ENCODE data around the gene RAET1G. TPM values are rescaled to one million over a fixed set of nuclear protein-coding genes. Genes with fewer than 3 reads are reported as not detected.
"Not testable (repeated sequence)": the region's sequence is repeated elsewhere in the genome, so short reads cannot be mapped to it uniquely, and the experiment has no call there.

RAET1G gene, protein sequence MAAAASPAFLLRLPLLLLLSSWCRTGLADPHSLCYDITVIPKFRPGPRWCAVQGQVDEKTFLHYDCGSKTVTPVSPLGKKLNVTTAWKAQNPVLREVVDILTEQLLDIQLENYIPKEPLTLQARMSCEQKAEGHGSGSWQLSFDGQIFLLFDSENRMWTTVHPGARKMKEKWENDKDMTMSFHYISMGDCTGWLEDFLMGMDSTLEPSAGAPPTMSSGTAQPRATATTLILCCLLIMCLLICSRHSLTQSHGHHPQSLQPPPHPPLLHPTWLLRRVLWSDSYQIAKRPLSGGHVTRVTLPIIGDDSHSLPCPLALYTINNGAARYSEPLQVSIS
- 0.17 and 0.23 TPM in 2 replicates for polyA plus RNA-seq (2014; cell fraction: cytosol; rRNA removed)
- not detected in 2 replicates for polyA plus RNA-seq (2014; cell fraction: nucleus; rRNA removed)

GRCh38 chr6:149922642-149923326 lies at the start of gene RAET1G:
TSS of gene RAET1G (minus strand) at chr6:149923121. CDS start at chr6:149923010, 111 bp downstream.
- peak; percentile 73 for DNase-seq (ENCODE audit: low spot score)

GRCh38 chr6:149969635-149970034 lies 46.7 kb upstream of the RAET1G start:
- DNase-seq (ENCODE audit: low spot score), result no peak

GRCh38 chr6:149968909-149969308 lies 46.0 kb upstream of the RAET1G start:
- not testable (repeated sequence) for DNase-seq (ENCODE audit: low spot score)

GRCh38 chr6:149967999-149968398 lies 45.1 kb upstream of the RAET1G start:
- not testable (repeated sequence) for DNase-seq (ENCODE audit: low spot score)

DNA sequence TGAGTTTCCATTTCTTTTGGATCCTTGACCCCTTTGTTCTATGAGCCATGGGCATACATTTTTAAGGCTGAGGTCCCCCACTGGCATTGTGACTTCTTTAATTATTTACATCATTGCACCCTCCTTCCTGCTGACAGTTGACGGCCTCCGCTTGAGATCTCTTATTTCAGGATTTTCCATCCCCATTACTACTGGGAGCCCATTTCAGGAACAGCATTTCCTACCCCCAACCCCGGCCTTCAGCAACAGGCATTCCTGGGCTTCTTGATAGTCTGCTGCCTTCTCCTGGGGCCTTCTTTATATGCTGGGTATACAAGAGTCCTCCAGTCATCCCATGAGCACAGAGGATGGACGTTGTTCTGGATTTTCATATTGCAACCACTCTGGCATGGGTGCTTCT lies 44.7 kb upstream of the RAET1G start:
- DNase-seq (ENCODE audit: low spot score), result no peak

GRCh38 chr6:149966319-149966718 lies 43.4 kb upstream of the RAET1G start:
- not testable (repeated sequence) for DNase-seq (ENCODE audit: low spot score)

- no peak for DNase-seq (ENCODE audit: low spot score)
These were observed 42.5 kb upstream of the RAET1G start for GRCh38 chr6:149965194-149966020.

DNA sequence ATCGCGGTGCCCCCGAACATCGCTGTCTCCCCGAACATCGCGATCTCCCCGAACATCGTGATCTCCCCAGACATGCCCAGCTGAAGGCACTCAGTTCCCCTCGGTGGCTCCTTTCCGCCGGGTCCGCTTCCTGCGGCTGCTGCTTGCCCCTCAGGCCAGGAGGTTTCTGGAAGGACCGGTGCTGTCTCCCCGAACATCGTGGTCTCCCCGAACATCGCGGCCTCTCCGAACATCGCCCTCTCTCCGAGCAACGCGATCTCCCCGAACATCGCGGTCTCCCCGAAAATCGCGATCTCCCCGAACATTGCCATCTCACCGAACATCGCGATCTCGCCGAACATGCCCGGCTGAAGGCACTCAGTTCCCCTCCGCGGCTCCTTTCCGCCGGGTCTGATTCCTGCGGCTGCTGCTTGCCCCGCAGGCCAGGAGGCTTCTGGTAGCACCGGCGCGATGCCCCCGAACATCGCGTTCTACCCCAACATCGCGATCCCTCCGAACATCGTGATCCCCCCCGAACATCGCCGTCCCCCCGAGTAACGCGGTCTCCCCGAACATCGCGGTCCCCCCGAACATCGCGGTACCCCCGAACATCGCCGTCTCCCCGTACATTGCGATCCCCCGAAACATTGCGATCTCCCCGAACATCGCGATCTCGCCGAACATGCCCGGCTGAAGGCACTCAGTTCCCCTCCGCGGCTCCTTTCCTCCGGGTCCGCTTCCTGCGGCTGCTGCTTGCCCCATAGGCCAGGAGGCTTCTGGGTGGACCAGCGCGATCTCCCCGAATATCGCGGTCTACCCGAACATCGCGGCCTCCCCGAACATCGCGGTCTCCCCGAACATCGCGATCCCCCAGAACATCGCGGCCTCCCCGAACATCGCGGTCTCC lies 41.6 kb upstream of the RAET1G start:
- DNase-seq (ENCODE audit: low spot score), result no peak

GRCh38 chr6:149963462-149964307 lies 40.8 kb upstream of the RAET1G start, which contains the start of gene ULBP1:
TSS of gene ULBP1 (plus strand) at chr6:149963943. CDS start at chr6:149964050, 107 bp downstream.
- peak; percentile 59 for DNase-seq (ENCODE audit: low spot score)

GRCh38 chr6:149963212-149963461 lies 40.2 kb upstream of the RAET1G start:
- DNase-seq (ENCODE audit: low spot score), result peak; percentile 44

DNA sequence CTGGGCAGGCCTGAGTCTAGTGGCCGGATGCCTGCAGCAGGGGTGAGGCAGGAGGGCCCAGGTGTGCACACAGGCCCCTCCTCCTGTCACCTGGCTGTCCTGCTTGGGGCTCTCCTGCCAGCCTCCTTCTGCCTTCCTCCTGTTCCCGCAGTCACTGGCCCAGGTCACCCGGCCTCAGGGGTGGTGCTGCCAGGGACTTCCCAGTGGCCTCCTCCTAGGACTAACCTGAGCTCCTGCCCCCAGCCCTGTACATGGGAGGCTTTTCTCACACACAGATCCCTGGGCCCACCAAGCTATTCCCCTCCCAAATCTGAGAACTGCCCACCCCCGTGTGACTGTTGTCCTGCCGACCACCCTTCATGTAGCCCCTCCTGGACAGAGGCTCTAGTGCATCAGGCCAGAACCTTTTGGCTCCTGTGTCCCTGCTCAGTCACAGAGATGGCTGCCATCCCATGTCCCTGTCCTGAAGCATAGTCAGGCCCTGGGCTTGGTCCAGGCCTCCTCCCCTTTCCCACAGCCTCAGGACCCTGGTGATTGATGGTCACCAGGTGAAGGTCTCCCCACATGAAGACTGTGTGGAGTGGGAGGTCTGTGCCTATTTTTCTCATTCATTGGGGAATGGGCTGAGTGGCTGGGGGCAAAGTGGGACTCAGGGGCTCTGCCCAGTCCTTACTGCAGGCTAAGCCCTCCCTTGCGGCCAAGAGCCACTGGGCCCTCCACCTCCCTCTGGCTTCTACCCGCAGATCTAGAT lies 39.7 kb upstream of the RAET1G start:
- no peak for DNase-seq (ENCODE audit: low spot score)

- no peak for DNase-seq (ENCODE audit: low spot score)
These were observed 39.0 kb upstream of the RAET1G start for GRCh38 chr6:149961728-149962425.

DNA sequence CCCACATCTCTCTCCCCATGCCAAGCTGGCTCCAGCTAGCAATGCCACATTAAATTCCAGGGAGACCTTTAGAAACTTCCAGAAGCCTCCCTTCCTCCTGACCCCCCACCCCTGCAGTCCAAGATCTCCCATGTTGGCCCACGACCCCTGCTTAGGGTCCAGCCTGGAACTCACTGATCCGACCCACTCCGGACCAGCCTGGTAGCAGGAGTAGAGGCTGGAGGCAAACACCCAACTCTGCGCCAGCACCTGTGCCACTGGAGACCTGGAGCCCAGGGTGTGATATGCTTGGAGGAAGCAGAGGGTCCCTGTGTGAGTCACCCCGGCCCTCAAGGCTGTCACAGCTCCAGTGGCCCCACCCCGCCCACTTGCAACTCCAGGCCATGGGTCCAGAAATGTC lies 37.6 kb upstream of the RAET1G start:
- no peak for DNase-seq (ENCODE audit: low spot score)

GRCh38 chr6:149959806-149960205 lies 36.9 kb upstream of the RAET1G start:
- DNase-seq (ENCODE audit: low spot score), result not testable (repeated sequence)

- not testable (repeated sequence) for DNase-seq (ENCODE audit: low spot score)
These were observed 35.2 kb upstream of the RAET1G start for GRCh38 chr6:149958124-149958523.

DNA sequence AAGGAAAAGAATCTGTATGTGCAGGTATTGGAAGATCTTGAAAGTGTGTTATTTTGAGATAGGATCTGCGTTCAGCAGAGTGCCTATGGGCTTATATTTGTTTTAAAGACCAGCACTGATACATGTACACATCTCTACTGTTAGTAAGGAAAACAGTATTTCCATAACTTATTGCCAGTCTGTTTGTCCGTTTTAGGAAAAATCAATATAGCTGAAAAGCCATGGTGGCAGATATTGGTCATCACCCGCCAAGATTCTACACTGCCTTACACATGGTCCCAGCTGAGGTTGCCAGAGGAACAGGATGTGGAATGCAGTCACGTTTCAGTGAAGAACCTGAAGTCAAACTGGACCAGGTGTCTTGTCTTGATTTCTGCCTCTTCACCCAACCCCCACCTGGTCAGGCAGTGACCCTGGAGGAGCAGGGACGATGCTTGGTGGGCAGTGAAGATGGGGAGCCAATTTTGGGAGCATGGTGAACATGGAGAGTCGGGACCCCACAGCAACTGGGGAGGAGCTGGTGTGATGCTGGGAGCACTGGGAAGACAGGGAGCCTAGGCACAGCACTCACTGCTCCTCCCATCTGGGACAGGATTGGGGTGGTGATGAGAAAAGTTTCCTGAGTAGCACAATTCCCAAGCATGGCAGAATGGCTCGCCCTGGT lies 32.9 kb upstream of the RAET1G start:
- not testable (repeated sequence) for DNase-seq (ENCODE audit: low spot score)

GRCh38 chr6:149954984-149955653 lies 32.2 kb upstream of the RAET1G start:
- DNase-seq (ENCODE audit: low spot score), result not testable (repeated sequence)

Measured in SK-N-DZ (cell line).